Bronchial smooth muscle cell (primary cell): ENCODE measurements around the gene FAM200A. TPM values are rescaled to one million over a fixed set of nuclear protein-coding genes. Genes with fewer than 3 reads are reported as not detected.

Source experiments
- total RNA-seq: library from RNA; depleted of rRNA; stranded (reverse); fragments of >200 nt; gene quantifications from 2 replicates; pipeline ENCODE4 v1.2.1, GENCODE V29; 2014

The FAM200A gene
- total RNA-seq = 8.0 and 8.4 TPM in 2 replicates

GRCh38 chr7:99551767-99552463, at the start of gene FAM200A:
FAM200A (minus strand) TSS chr7:99552114; CDS start chr7:99548407, 3,707 bp downstream.

GRCh38 chr7:99597762-99598501, 46.0 kb upstream of the FAM200A start, which contains the start of gene TMEM225B:
TMEM225B (plus strand) TSS chr7:99598267; CDS start chr7:99604389, 6,122 bp downstream.

GRCh38 chr7:99558306-99559174, 6.6 kb upstream of the FAM200A start, which contains the start of gene ZNF655:
ZNF655 (plus strand) TSS chr7:99558642; CDS start chr7:99560560, 1,918 bp downstream.

GRCh38 chr7:99504603-99505323, 47.2 kb downstream of the FAM200A start, which contains the start of gene ZKSCAN5:
ZKSCAN5 (plus strand) TSS chr7:99504662; CDS start chr7:99506045, 1,383 bp downstream.

GRCh38 chr7:99499721-99500636, 51.9 kb downstream of the FAM200A start, which contains the start of gene ZNF394:
ZNF394 (minus strand) TSS chr7:99500281; CDS start chr7:99500093, 188 bp downstream.

Other genes starting within 250 kb of the FAM200A start
- 265 and 297 TPM in 2 replicates for gene ARPC1A, start 226.2 kb downstream of the FAM200A start, total RNA-seq
- gene ARPC1B, start 177.4 kb downstream of the FAM200A start, total RNA-seq = 603 and 610 TPM in 2 replicates
- 29.8 and 31.1 TPM in 2 replicates for gene PDAP1, start 143.5 kb downstream of the FAM200A start, total RNA-seq
- gene BUD31, start 143.1 kb downstream of the FAM200A start, total RNA-seq = 104 and 151 TPM in 2 replicates
- 6.3 and 6.6 TPM in 2 replicates for gene PTCD1, start 113.3 kb downstream of the FAM200A start, total RNA-seq
- 26.5 and 27.6 TPM in 2 replicates for gene CPSF4, start 113.2 kb downstream of the FAM200A start, total RNA-seq
- 201 and 565 TPM in 2 replicates for gene ATP5MF, start 85.9 kb downstream of the FAM200A start, total RNA-seq
- gene ZNF789, start 79.2 kb downstream of the FAM200A start, total RNA-seq = 4.7 and 5.4 TPM in 2 replicates
- gene ZNF394, start 51.8 kb downstream of the FAM200A start, total RNA-seq = 19.7 and 21.1 TPM in 2 replicates
- gene ZKSCAN5, start 47.5 kb downstream of the FAM200A start, total RNA-seq = 8.7 and 10.7 TPM in 2 replicates
- gene ZNF655, start 6.5 kb upstream of the FAM200A start, total RNA-seq = 38.6 and 43.2 TPM in 2 replicates
- gene TMEM225B, start 46.2 kb upstream of the FAM200A start, total RNA-seq = 1.3 and 1.5 TPM in 2 replicates
- 9.1 and 11.0 TPM in 2 replicates for gene ZSCAN25, start 64.8 kb upstream of the FAM200A start, total RNA-seq
- gene CYP3A5, start 127.9 kb upstream of the FAM200A start, total RNA-seq = 3.1 and 3.9 TPM in 2 replicates
- 0.34 and 1.1 TPM in 2 replicates for gene CYP3A7, start 183.1 kb upstream of the FAM200A start, total RNA-seq
- not detected in 2 replicates for gene CYP3A4, start 232.1 kb upstream of the FAM200A start, total RNA-seq